HepG2 (cell line): ENCODE data around the gene KATNBL1. TPM values are rescaled to one million over a fixed set of nuclear protein-coding genes. Genes with fewer than 3 reads are reported as not detected.

ENCODE experiments used
- ELF3 ChIP-seq: IDR thresholded peaks from 2 replicates; pipeline ENCODE4 v1.6.1; 2016; ENCODE audit warnings: missing genetic modification reagents, missing compliant biosample characterization
- MBNL3 ChIP-seq: fragments of 250-450 bp; sonication (Bioruptor Pico); conservative IDR thresholded peaks from 2 replicates; pipeline ENCODE4 v1.8.0; 2022; ENCODE audit warnings: mild to moderate bottlenecking, inconsistent platforms
- PHF8 ChIP-seq: sonication (generic); formaldehyde crosslinking; IDR thresholded peaks from 2 replicates; pipeline ENCODE4 v1.5.0; 2020; ENCODE audit warnings: missing genetic modification reagents
- PPARG ChIP-seq: conservative IDR thresholded peaks from 2 replicates; pipeline ENCODE4 v1.6.1; 2016; ENCODE audit warnings: missing biosample characterization, missing genetic modification reagents
- REPIN1 ChIP-seq: sonication (generic); formaldehyde crosslinking; IDR thresholded peaks from 2 replicates; pipeline ENCODE4 v1.8.0; 2022; ENCODE audit warnings: missing genetic modification reagents, low read depth, mild to moderate bottlenecking, borderline replicate concordance
- SALL2 ChIP-seq: sonication (generic); formaldehyde crosslinking; IDR thresholded peaks from 2 replicates; pipeline ENCODE4 v1.8.1; 2023; ENCODE audit warnings: mild to moderate bottlenecking, missing genetic modification reagents, inconsistent platforms
- SMARCC2 ChIP-seq: fragments of 450-650 bp; IDR thresholded peaks from 2 replicates; pipeline ENCODE4 v1.6.1; 2017; ENCODE audit warnings: antibody characterized with exemption, mild to moderate bottlenecking
- TRIM24 ChIP-seq: sonication (generic); formaldehyde crosslinking; IDR thresholded peaks from 2 replicates; pipeline ENCODE4 v1.8.0; 2022; ENCODE audit warnings: mild to moderate bottlenecking, missing genetic modification reagents
- ZBTB2 ChIP-seq: sonication (generic); formaldehyde crosslinking; IDR thresholded peaks from 2 replicates; pipeline ENCODE4 v1.8.0; 2022; ENCODE audit warnings: low read depth, missing genetic modification reagents
- ZBTB49 ChIP-seq: sonication (generic); formaldehyde crosslinking; IDR thresholded peaks from 2 replicates; pipeline ENCODE4 v1.4.0; 2020; ENCODE audit warnings: missing genetic modification reagents, borderline replicate concordance
- ZEB1 ChIP-seq: IDR thresholded peaks from 2 replicates; pipeline ENCODE4 v1.6.1; 2012; ENCODE audit warnings: mild to moderate bottlenecking, low read depth, inconsistent platforms; ENCODE audit not compliant: insufficient replicate concordance
- ZFAT ChIP-seq: sonication (generic); formaldehyde crosslinking; conservative IDR thresholded peaks from 2 replicates; pipeline ENCODE4 v1.8.1; 2023; ENCODE audit warnings: missing genetic modification reagents, inconsistent platforms
- ZNF234 ChIP-seq: sonication (generic); formaldehyde crosslinking; conservative IDR thresholded peaks from 2 replicates; pipeline ENCODE4 v1.5.1; 2020; ENCODE audit warnings: mild to moderate bottlenecking, missing genetic modification reagents
- ZNF704 ChIP-seq: sonication (generic); formaldehyde crosslinking; IDR thresholded peaks from 2 replicates; pipeline ENCODE4 v1.8.1; 2023; ENCODE audit warnings: mild to moderate bottlenecking, inconsistent platforms, moderate library complexity, missing genetic modification reagents, borderline replicate concordance
- polyA plus RNA-seq, 8 experiments: library from polyadenylated mRNA; depleted of rRNA in 3 of 8; stranded (reverse) in 7 of 8; unstranded in 1 of 8; fragments of >200 nt; fragmentation: Illumina TruSeq in 4 of 8; extraction: Trizol in 4 of 8; gene quantifications; 2 replicates each; pipeline versions ENCODE4 v1.2.1 to v1.2.3, GENCODE V29; 2011 to 2016; ENCODE audit warnings: low read depth in 4 of 8, missing spikeins in 1 of 8, mixed read lengths in 1 of 8; ENCODE audit not compliant: insufficient read depth in 1 of 8
- total RNA-seq, 5 experiments: library from RNA; depleted of rRNA; stranded (reverse); fragments of >200 nt; fragmentation: Illumina TruSeq; extraction: Trizol; gene quantifications; 2 replicates each; pipeline ENCODE4 v1.2.3, GENCODE V29; 2016; ENCODE audit warnings: low read depth in 1 of 5
- TF ChIP-seq, protein P1 (sequence below): sonication (generic); formaldehyde crosslinking; IDR thresholded peaks from 2 replicates; pipeline ENCODE4 v1.4.0; 2020; ENCODE audit warnings: missing genetic modification reagents
- TF ChIP-seq, protein P2 (sequence below): fragments of 450-650 bp; IDR thresholded peaks from 2 replicates; pipeline ENCODE4 v1.6.1; 2016
- TF ChIP-seq, protein P3 (sequence below): sonication (generic); formaldehyde crosslinking; IDR thresholded peaks from 2 replicates; pipeline ENCODE4 v1.8.0; 2022; ENCODE audit warnings: missing genetic modification reagents, mild to moderate bottlenecking, inconsistent platforms, borderline replicate concordance

The KATNBL1 gene
- total and polyA plus RNA-seq, 2 of the 13 experiments (the other 11 are each of a cell fraction or from before 2014, with no cell fraction given): 23.4 to 42.8 TPM

DNA sequence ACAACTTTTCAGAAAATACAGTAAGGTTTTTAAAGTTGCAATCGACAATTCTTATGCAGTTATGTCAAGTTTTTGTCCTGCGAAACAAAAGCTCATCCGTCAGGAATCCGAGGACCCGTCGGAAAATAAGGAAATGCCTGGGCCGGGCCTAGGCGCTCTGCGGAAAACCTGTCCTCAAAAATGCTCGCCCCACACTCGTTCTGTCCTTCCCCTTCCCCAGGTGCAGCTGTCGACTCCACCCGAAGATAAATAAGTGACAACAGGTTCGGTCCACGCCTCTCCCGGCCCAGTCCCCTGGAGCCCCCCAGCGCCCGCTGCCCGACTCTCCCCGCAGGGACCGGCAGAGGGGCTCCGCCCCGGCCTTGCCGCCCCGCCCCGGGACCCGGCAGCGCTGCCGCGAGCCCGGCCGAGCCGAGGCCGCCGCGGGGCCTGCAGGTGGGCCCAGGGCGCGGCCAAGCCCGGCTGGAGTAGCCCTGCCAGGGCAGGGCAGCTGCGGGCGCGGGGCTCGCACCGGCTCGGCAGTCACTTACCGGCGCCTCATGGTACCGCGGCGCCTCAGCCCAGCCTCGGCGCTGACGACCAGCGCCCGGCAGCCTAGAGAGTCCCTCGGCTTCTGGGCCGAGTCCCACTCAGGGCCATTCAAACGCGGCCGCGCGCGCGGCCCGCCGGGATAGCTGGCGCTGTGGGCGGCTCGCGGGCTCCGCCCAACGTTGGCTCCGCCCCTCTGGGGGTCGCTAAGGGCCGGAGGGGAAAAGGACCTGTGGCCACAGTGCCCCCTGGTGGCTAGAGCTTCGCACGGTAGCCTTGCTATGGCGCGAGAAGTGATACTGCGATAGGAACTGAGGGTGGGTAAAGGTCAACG, at the start of gene KATNBL1 (continued):
- TF ChIP-seq ZBTB49 (CRISPR knock-in tag): no peak
- TF ChIP-seq, protein P1, sequence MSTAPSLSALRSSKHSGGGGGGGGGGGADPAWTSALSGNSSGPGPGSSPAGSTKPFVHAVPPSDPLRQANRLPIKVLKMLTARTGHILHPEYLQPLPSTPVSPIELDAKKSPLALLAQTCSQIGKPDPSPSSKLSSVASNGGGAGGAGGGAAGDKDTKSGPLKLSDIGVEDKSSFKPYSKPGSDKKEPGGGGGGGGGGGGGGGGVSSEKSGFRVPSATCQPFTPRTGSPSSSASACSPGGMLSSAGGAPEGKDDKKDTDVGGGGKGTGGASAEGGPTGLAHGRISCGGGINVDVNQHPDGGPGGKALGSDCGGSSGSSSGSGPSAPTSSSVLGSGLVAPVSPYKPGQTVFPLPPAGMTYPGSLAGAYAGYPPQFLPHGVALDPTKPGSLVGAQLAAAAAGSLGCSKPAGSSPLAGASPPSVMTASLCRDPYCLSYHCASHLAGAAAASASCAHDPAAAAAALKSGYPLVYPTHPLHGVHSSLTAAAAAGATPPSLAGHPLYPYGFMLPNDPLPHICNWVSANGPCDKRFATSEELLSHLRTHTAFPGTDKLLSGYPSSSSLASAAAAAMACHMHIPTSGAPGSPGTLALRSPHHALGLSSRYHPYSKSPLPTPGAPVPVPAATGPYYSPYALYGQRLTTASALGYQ (CRISPR knock-in tag): no peak; the same call in 1 of the 2 replicates
- TF ChIP-seq PPARG (CRISPR knock-in tag): peak; percentile 84
- no peak for TF ChIP-seq SMARCC2
- TF ChIP-seq ZEB1: no peak
- TF ChIP-seq, protein P2, sequence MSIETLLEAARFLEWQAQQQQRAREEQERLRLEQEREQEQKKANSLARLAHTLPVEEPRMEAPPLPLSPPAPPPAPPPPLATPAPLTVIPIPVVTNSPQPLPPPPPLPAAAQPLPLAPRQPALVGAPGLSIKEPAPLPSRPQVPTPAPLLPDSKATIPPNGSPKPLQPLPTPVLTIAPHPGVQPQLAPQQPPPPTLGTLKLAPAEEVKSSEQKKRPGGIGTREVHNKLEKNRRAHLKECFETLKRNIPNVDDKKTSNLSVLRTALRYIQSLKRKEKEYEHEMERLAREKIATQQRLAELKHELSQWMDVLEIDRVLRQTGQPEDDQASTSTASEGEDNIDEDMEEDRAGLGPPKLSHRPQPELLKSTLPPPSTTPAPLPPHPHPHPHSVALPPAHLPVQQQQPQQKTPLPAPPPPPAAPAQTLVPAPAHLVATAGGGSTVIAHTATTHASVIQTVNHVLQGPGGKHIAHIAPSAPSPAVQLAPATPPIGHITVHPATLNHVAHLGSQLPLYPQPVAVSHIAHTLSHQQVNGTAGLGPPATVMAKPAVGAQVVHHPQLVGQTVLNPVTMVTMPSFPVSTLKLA: no peak
- no peak for TF ChIP-seq ZBTB2 (CRISPR knock-in tag)
- TF ChIP-seq REPIN1 (CRISPR knock-in tag): no peak; the same call in 1 of the 2 replicates
- no peak for TF ChIP-seq ZNF704
- TF ChIP-seq, protein P3, sequence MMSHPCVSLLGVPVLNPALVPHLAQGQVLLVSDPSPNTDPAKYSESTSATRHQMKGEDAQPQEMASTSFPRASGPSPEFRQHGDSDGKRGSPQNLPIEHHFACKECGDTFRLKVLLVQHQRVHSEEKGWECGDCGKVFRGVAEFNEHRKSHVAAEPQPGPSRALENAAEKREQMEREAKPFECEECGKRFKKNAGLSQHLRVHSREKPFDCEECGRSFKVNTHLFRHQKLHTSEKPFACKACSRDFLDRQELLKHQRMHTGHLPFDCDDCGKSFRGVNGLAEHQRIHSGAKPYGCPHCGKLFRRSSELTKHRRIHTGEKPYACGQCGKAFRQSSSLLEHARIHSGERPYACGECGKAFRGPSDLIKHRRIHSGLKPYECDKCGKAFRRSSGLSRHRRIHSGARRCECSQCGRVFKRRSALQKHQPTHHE (CRISPR knock-in tag): peak; percentile 68; the same call in 1 of the 2 replicates
- peak; percentile 95 for TF ChIP-seq PHF8 (CRISPR knock-in tag)
- no peak for TF ChIP-seq ZNF234 (CRISPR knock-in tag)
- no peak for TF ChIP-seq ZFAT (CRISPR knock-in tag)
- TF ChIP-seq TRIM24 (CRISPR knock-in tag): no peak
- TF ChIP-seq ELF3: peak; percentile 7; the same call in 1 of the 2 replicates
- no peak for TF ChIP-seq MBNL3 (CRISPR knock-in tag)
- peak; percentile 76 for TF ChIP-seq SALL2 (CRISPR knock-in tag)
